K562 (cell line): Measurements from ENCODE around the gene MED14. TPM values are rescaled to one million over a fixed set of nuclear protein-coding genes. Genes with fewer than 3 reads are reported as not detected.

Experiments
- ATAC-seq: fragments of 200-7000 bp; cut with Tn5 transposase; 3 replicates; pipeline ENCODE4 v1.9.1; 2020; ENCODE audit warnings: moderate library complexity
- BruUV-seq: library from RNA; stranded (reverse); fragments of 400-500 nt; replicated peaks from 2 replicates; lab custom pipeline; 2021; lab: Mats Ljungman, UMichigan
- CTCF ChIA-PET: fragments of 300-600 bp; formaldehyde crosslinking; extraction: SDS; loops from one replicate; lab custom pipeline; 2021; ENCODE audit warnings: low intra/inter-chr PET ratio; lab: Yijun Ruan, JAX
- POLR2A ChIA-PET: fragments of 300-600, 350-650 bp; sonication (Branson Sonifier 250); formaldehyde crosslinking; extraction: SDS; loops from one replicate; lab custom pipeline; 2021; ENCODE audit warnings: antibody characterized with exemption, inconsistent platforms; lab: Yijun Ruan, JAX
- DNase-seq, 4 experiments: peaks; one replicate each; pipeline versions ENCODE4 v3.0.0 to v3.0.0-alpha.2; 2011 to 2018; ENCODE audit warnings: low spot score in 3 of 4, mixed read lengths in 3 of 4; ENCODE audit errors: extremely low read depth in 1 of 4
- FAIRE-seq: peaks from 2 replicates; lab custom pipeline; 2011; peaks lifted over from hg19 to GRCh38; lab: Jason Lieb, UNC
- H2AFZ ChIP-seq: 2 replicates; pipeline ENCODE4 v1.6.0; 2011; ENCODE audit warnings: low read depth, low read length, control low read depth, inconsistent platforms
- H3K27ac ChIP-seq: fragments of 200-600 bp; 3 replicates; pipeline ENCODE4 v1.8.0; 2011; ENCODE audit warnings: low read depth, mild to moderate bottlenecking, control low read depth, inconsistent platforms, low read length, moderate library complexity, mixed read lengths; ENCODE audit errors: extremely low read depth
- H3K27me3 ChIP-seq, 2 experiments: fragments of 300-600 bp in 1 of 2; 2 replicates in 1 of 2; 3 replicates in 1 of 2; pipeline versions ENCODE4 v1.6.0 to v1.8.0; 2011; ENCODE audit warnings: inconsistent platforms in 2 of 2, low read length in 2 of 2, mild to moderate bottlenecking in 1 of 2, mixed read lengths in 1 of 2, moderate library complexity in 1 of 2; ENCODE audit not compliant: control insufficient read depth in 2 of 2, insufficient read depth in 2 of 2
- H3K36me3 ChIP-seq: fragments of 300-600 bp; 3 replicates; pipeline ENCODE4 v1.8.0; 2011; ENCODE audit warnings: mild to moderate bottlenecking, low read length, inconsistent platforms; ENCODE audit not compliant: control insufficient read depth, insufficient read depth
- H3K4me1 ChIP-seq, 2 experiments: fragments of 200-600 bp in 1 of 2; replicated peaks in 1 of 2; 2 replicates in 1 of 2; 3 replicates in 1 of 2; pipeline versions ENCODE4 v1.5.1 to v1.8.0; 2011; ENCODE audit warnings: inconsistent platforms in 2 of 2, low read length in 2 of 2, mild to moderate bottlenecking in 1 of 2, mixed read lengths in 1 of 2, moderate library complexity in 1 of 2; ENCODE audit not compliant: control insufficient read depth in 2 of 2, insufficient read depth in 2 of 2
- H3K4me2 ChIP-seq: 2 replicates; pipeline ENCODE4 v1.6.1; 2011; ENCODE audit warnings: low read length, control low read depth, inconsistent platforms, mixed read lengths; ENCODE audit not compliant: insufficient read depth
- H3K4me3 ChIP-seq: fragments of 200-600 bp; sonication (generic), shearing (Covaris generic); 2 replicates; pipeline ENCODE4 v1.5.1; 2016; ENCODE audit warnings: control low read depth, inconsistent platforms
- H3K79me2 ChIP-seq: fragments of 200-600 bp; 3 replicates; pipeline ENCODE4 v1.8.0; 2011; ENCODE audit warnings: low read length, inconsistent platforms; ENCODE audit not compliant: control insufficient read depth, insufficient read depth
- H3K9ac ChIP-seq, 2 experiments: 2 replicates each; pipeline versions ENCODE4 v1.6.0 to v1.6.1; 2011; ENCODE audit warnings: low read depth in 2 of 2, low read length in 2 of 2, control low read depth in 1 of 2, inconsistent platforms in 1 of 2, mild to moderate bottlenecking in 1 of 2, mixed read lengths in 1 of 2; ENCODE audit not compliant: insufficient read depth in 1 of 2
- H3K9me1 ChIP-seq: one replicate; pipeline ENCODE4 v1.6.0; 2011; ENCODE audit warnings: inconsistent platforms, mild to moderate bottlenecking, low read length, moderate library complexity; ENCODE audit not compliant: control insufficient read depth, insufficient read depth
- H3K9me3 ChIP-seq: replicated peaks from 2 replicates; pipeline ENCODE4 v1.5.1; 2011; ENCODE audit warnings: low read depth, low read length, inconsistent platforms; ENCODE audit not compliant: control insufficient read depth, insufficient read depth
- H4K20me1 ChIP-seq: replicated peaks from 2 replicates; pipeline ENCODE4 v1.6.1; 2011; ENCODE audit warnings: low read length, inconsistent platforms, mixed read lengths; ENCODE audit not compliant: control insufficient read depth, insufficient read depth
- CHCHD3 ChIP-seq: fragments of 250-450 bp; sonication (Bioruptor Pico); IDR thresholded peaks from 2 replicates; pipeline ENCODE4 v2.1.2; 2022; ENCODE audit warnings: mild to moderate bottlenecking
- FOXP4 ChIP-seq: sonication (generic); formaldehyde crosslinking; IDR thresholded peaks from 2 replicates; pipeline ENCODE4 v1.8.0; 2022; ENCODE audit warnings: mild to moderate bottlenecking, missing genetic modification reagents, borderline replicate concordance
- LEF1 ChIP-seq: fragments of 450-650 bp; IDR thresholded peaks from 2 replicates; pipeline ENCODE4 v1.6.1; 2016; ENCODE audit warnings: mild to moderate bottlenecking
- NFYB ChIP-seq: IDR thresholded peaks from 2 replicates; pipeline ENCODE4 v1.6.1; 2011; ENCODE audit warnings: mild to moderate bottlenecking, moderate library complexity; ENCODE audit not compliant: insufficient read length; ENCODE audit errors: extremely low read depth
- PCBP2 ChIP-seq: fragments of 200-400 bp; formaldehyde crosslinking; IDR thresholded peaks from 2 replicates; pipeline ENCODE4 v1.6.1; 2018; ENCODE audit warnings: low read length, low read depth, mild to moderate bottlenecking, moderate library complexity; ENCODE audit not compliant: poor library complexity, severe bottlenecking
- POLR2AphosphoS2 ChIP-seq: IDR thresholded peaks from 2 replicates; pipeline ENCODE4 v1.6.1; 2012; ENCODE audit warnings: low read length, improper control_type of control experiment
- RFX1 ChIP-seq: fragments of 450-650 bp; IDR thresholded peaks from 2 replicates; pipeline ENCODE4 v1.6.1; 2016; ENCODE audit warnings: mild to moderate bottlenecking, moderate library complexity
- WHSC1 ChIP-seq: IDR thresholded peaks from one replicate; pipeline ENCODE4 v1.6.1; 2012; ENCODE audit warnings: low read length, control low read depth, inconsistent platforms
- ZBTB17 ChIP-seq: fragments of 450-650 bp; formaldehyde crosslinking; IDR thresholded peaks from 2 replicates; pipeline ENCODE4 v1.4.0; 2020; ENCODE audit warnings: mild to moderate bottlenecking
- ZNF324 ChIP-seq: fragments of 250-450 bp; sonication (Bioruptor Pico); IDR thresholded peaks from 2 replicates; pipeline ENCODE4 v1.4.0; 2020; ENCODE audit warnings: mild to moderate bottlenecking
- ZNF766 ChIP-seq: fragments of 200-800 bp; sonication (Bioruptor generic); conservative IDR thresholded peaks from 2 replicates; pipeline ENCODE4 v1.6.1; 2016; ENCODE audit warnings: missing genetic modification characterization, missing compliant biosample characterization
- WGBS: fragments of 100-300 bp; shearing (Covaris generic); methylation state at CpG from one replicate; pipeline ENCODE4 v1.1.6; 2016; ENCODE audit warnings: low coverage, mixed read lengths; ENCODE audit not compliant: insufficient coverage; ENCODE audit errors: missing lambda C conversion rate; 5-methylcytosine and 5-hydroxymethylcytosine counted together
- in situ Hi-C: fragments of 300-500 bp; cut with MboI; formaldehyde crosslinking; loops from 4 replicates; pipeline ENCODE4 v1.15.0; 2018; ENCODE audit warnings: inconsistent platforms, mixed read lengths
- intact Hi-C: fragments of 100-400 bp; cut with micrococcal nuclease; formaldehyde crosslinking; loops from 2 replicates; pipeline ENCODE4 v1.14.2; 2022
- polyA plus RNA-seq, 8 experiments: library from polyadenylated mRNA; depleted of rRNA in 4 of 8; stranded (reverse) in 5 of 8; unstranded in 3 of 8; fragments of >200 nt; fragmentation: Nextera tagmentation in 2 of 8; fragmentation: Illumina TruSeq in 1 of 8; extraction: Ambion mirVana in 2 of 8; extraction: Trizol in 1 of 8; gene quantifications; 2 replicates each; pipeline versions ENCODE4 v1.2.1 to v1.2.3, GENCODE V29; 2011 to 2014; ENCODE audit warnings: inconsistent platforms in 1 of 8, missing spikeins in 1 of 8
- total RNA-seq, 7 experiments: library from RNA; depleted of rRNA in 6 of 7; stranded (reverse); fragments of >200 nt in 6 of 7; fragmentation: Illumina TruSeq in 2 of 7; extraction: Trizol in 2 of 7; gene quantifications; 2 replicates each; pipeline versions ENCODE4 v1.2.1 to v1.2.3, GENCODE V29; 2011 to 2021; ENCODE audit warnings: low replicate concordance in 1 of 7
- TF ChIP-seq, protein P1 (sequence below): sonication (generic); formaldehyde crosslinking; IDR thresholded peaks from 2 replicates; pipeline ENCODE4 v1.5.0; 2020; ENCODE audit warnings: missing genetic modification reagents
- TF ChIP-seq, protein P2 (sequence below): IDR thresholded peaks from 3 replicates; pipeline ENCODE4 v1.6.1; 2011; ENCODE audit warnings: borderline replicate concordance, mild to moderate bottlenecking, moderate library complexity; ENCODE audit not compliant: insufficient read length; ENCODE audit errors: extremely low read depth

The MED14 gene
- total and polyA plus RNA-seq, 9 of the 15 experiments (the other 6 are each of a cell fraction or from before 2014, with no cell fraction given), result 9.2 to 35.3 (median 18.7) TPM

DNA sequence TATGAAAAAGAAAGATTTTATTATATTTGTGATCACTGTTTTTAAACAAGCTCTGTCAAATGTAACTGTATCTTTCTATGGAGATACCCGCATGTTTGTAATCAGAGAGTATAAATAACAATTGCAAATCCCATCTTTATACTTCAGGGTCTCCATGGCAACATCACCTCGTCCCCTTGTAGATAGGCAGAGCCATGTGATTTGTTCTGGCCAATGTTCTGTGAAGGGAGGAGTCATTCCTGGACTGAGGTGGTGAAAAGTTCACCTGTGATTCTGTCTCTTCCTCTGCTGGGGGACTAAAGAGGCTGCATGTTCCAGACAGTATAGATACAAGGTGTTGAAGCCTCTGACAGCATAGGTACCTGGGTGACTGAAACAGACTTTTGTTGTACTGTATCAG lies 45.6 kb upstream of the MED14 start:
- in situ Hi-C loops (no loop called here), intact Hi-C loops (no loop called here)
- no peak overlapping the region for H3K27ac ChIP-seq
- H2AFZ ChIP-seq, result no peak overlapping the region
- no peak for TF ChIP-seq CHCHD3 (CRISPR knock-in tag)
- no peak for TF ChIP-seq POLR2AphosphoS2
- TF ChIP-seq PCBP2, result no peak
- TF ChIP-seq ZBTB17 (CRISPR knock-in tag), result no peak
- peak; percentile 32 for TF ChIP-seq NFYB
- no peak for TF ChIP-seq ZNF324 (CRISPR knock-in tag)
- TF ChIP-seq LEF1, result no peak
- TF ChIP-seq FOXP4 (CRISPR knock-in tag), result no peak
- no peak for TF ChIP-seq ZNF766 (CRISPR knock-in tag)
- TF ChIP-seq RFX1, result peak; percentile 65
- TF ChIP-seq, protein P1, sequence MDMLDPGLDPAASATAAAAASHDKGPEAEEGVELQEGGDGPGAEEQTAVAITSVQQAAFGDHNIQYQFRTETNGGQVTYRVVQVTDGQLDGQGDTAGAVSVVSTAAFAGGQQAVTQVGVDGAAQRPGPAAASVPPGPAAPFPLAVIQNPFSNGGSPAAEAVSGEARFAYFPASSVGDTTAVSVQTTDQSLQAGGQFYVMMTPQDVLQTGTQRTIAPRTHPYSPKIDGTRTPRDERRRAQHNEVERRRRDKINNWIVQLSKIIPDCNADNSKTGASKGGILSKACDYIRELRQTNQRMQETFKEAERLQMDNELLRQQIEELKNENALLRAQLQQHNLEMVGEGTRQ, result no peak
- no peak for TF ChIP-seq WHSC1
- TF ChIP-seq, protein P2, sequence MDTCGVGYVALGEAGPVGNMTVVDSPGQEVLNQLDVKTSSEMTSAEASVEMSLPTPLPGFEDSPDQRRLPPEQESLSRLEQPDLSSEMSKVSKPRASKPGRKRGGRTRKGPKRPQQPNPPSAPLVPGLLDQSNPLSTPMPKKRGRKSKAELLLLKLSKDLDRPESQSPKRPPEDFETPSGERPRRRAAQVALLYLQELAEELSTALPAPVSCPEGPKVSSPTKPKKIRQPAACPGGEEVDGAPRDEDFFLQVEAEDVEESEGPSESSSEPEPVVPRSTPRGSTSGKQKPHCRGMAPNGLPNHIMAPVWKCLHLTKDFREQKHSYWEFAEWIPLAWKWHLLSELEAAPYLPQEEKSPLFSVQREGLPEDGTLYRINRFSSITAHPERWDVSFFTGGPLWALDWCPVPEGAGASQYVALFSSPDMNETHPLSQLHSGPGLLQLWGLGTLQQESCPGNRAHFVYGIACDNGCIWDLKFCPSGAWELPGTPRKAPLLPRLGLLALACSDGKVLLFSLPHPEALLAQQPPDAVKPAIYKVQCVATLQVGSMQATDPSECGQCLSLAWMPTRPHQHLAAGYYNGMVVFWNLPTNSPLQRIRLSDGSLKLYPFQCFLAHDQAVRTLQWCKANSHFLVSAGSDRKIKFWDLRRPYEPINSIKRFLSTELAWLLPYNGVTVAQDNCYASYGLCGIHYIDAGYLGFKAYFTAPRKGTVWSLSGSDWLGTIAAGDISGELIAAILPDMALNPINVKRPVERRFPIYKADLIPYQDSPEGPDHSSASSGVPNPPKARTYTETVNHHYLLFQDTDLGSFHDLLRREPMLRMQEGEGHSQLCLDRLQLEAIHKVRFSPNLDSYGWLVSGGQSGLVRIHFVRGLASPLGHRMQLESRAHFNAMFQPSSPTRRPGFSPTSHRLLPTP, result no peak
- ChIA-PET CTCF (no interaction called here), POLR2A (no interaction called here)
- no peak overlapping the region for H3K9ac ChIP-seq
- WGBS, result 15% methylated on average over 2 of the region's 2 CpGs
- FAIRE-seq (no peak), DNase-seq (no peak), ATAC-seq (no peak)
- no peaks in the 10 kb centered on the region for H3K9me1 ChIP-seq
- H4K20me1 ChIP-seq, result no peaks in the 10 kb centered on the region
- no TSS peak for BruUV-seq
- no peak overlapping the region for H3K4me2 ChIP-seq
- no peaks in the 10 kb centered on the region for H3K79me2 ChIP-seq
- no peaks in the 10 kb centered on the region for H3K27me3 ChIP-seq
- no peaks in the 10 kb centered on the region for H3K4me1 ChIP-seq
- H3K9me3 ChIP-seq, result no peaks in the 10 kb centered on the region
- no peak overlapping the region for H3K4me3 ChIP-seq
- no peaks in the 10 kb centered on the region for H3K36me3 ChIP-seq
